Measurements from ENCODE around the gene DYNLT3.

The DYNLT3 gene

GRCh38 chrX:37862851-37863250 is 15.5 kb upstream of the DYNLT3 start:
- Mint-ChIP-seq H3K36me3 (peaks cover 1% of the 10 kb centered on the region), H3K4me3 (no peak overlapping the region), H3K4me1 (ENCODE audit: low read depth) (peaks cover 7% of the 10 kb centered on the region)

GRCh38 chrX:37860721-37861120 is 13.3 kb upstream of the DYNLT3 start:
- H3K27ac Mint-ChIP-seq, result no peak overlapping the region
- no peak overlapping the region for H3K4me3 Mint-ChIP-seq
- H3K36me3 Mint-ChIP-seq, result no peaks in the 10 kb centered on the region
- peaks cover 4% of the 10 kb centered on the region for H3K27me3 Mint-ChIP-seq
- H3K4me1 Mint-ChIP-seq (ENCODE audit: low read depth), result no peaks in the 10 kb centered on the region
- H3K9me3 Mint-ChIP-seq (ENCODE audit: low read depth), result no peaks in the 10 kb centered on the region

More at GRCh38 chrX:37862851-37863250, 15.5 kb upstream of the DYNLT3 start:
- Mint-ChIP-seq H3K27ac (no peak overlapping the region), H3K27me3 (peaks cover 4% of the 10 kb centered on the region), H3K9me3 (ENCODE audit: low read depth) (no peaks in the 10 kb centered on the region)

DNA sequence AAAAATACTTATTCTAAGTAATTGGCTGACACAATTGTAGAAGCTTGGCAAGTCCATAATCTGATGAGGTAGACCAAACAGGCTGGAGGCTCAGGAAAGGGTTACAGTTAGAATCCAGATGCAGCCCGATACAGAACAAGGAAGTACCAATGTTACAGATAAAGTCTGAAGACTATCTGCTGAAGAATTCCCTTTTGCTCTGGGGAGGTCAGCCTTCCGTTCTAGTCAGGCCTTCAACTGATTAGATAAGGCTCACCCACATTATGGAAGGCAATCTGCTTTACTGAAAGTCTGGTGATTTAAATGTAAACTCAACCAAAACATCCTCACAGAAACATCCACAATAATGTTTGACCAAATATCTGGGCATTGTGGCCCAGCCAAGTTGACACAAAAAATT is 7.4 kb upstream of the DYNLT3 start:
- Mint-ChIP-seq H3K9me3 (ENCODE audit: low read depth) (no peaks in the 10 kb centered on the region), H3K4me1 (ENCODE audit: low read depth) (peaks cover under 1% of the 10 kb centered on the region), H3K27me3 (no peaks in the 10 kb centered on the region), H3K27ac (no peak overlapping the region), H3K4me3 (no peak overlapping the region), H3K36me3 (no peaks in the 10 kb centered on the region)

DNA sequence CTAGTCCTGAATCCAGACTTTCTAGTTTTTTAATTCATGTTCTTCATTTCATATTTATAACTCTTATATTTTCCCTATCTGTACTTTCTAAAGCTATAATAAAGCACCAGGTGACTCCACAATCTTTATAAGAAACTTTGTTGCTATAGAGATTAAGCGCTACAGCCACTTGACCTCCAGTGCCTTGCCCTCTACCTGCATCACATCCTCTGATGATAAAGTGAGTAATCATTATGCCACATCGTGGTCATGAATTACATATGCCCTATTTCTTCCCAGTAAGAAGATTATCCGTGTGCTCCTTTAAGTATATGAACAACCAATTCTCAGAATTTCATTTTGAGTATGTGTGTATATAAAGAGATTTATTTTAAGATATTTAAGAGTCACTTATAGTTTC is 6.8 kb upstream of the DYNLT3 start:
- H3K27me3 Mint-ChIP-seq, result no peaks in the 10 kb centered on the region
- no peaks in the 10 kb centered on the region for H3K36me3 Mint-ChIP-seq
- peaks cover 4% of the 10 kb centered on the region for H3K4me1 Mint-ChIP-seq (ENCODE audit: low read depth)
- H3K9me3 Mint-ChIP-seq (ENCODE audit: low read depth), result no peaks in the 10 kb centered on the region
- no peak overlapping the region for H3K27ac Mint-ChIP-seq
- no peak overlapping the region for H3K4me3 Mint-ChIP-seq

GRCh38 chrX:37847733-37848197 is 394 bp upstream of the DYNLT3 start:
- no peaks in the 10 kb centered on the region for H3K9me3 Mint-ChIP-seq (ENCODE audit: low read depth)
- H3K4me3 Mint-ChIP-seq, result peak overlapping the region; percentile 80
- no peaks in the 10 kb centered on the region for H3K36me3 Mint-ChIP-seq
- peak overlapping the region; percentile 90 for H3K27ac Mint-ChIP-seq
- peaks cover 33% of the 10 kb centered on the region for H3K4me1 Mint-ChIP-seq (ENCODE audit: low read depth)
- H3K27me3 Mint-ChIP-seq, result no peaks in the 10 kb centered on the region

DNA sequence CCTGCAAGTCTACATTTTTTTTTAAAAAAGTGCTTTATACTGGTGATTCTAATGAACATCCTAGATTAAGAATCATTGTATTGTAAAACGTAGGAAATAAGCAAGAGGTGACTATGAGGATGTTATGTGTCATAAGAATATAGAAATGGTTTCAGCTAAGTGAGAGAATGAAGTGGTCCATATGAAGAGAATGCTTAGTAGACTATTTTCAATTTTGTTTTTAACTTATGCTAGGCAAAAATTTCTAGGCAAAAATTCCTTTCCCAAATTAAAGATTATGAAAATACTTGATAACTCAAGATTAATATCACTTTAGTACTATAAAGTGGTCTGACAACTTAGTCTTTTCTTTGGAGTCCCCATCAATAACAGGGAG is 825 bp downstream of the DYNLT3 start:
- peak overlapping the region; percentile 91 for H3K27ac Mint-ChIP-seq
- no peaks in the 10 kb centered on the region for H3K27me3 Mint-ChIP-seq
- peak overlapping the region; percentile 84 for H3K4me3 Mint-ChIP-seq
- no peaks in the 10 kb centered on the region for H3K9me3 Mint-ChIP-seq (ENCODE audit: low read depth)
- H3K36me3 Mint-ChIP-seq, result no peaks in the 10 kb centered on the region
- H3K4me1 Mint-ChIP-seq (ENCODE audit: low read depth), result peaks cover 42% of the 10 kb centered on the region

DNA sequence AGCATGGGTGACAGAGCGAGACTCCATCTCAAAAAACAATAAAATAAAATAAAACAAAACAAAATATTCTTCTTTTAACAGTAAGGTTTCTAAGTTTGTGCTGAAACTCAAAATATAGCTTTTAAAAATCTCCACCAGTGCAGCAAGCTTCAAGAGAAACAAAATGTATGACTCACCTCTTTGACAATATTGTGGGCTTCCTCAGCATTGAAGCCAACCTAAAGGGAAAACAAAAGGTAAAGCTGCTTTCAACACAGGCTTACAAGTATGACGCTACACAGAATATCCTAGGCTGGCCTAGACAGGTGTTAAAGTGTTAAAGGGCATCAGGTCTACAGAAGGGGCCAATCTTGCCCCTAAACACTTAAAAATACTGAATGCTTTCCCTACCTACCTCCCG is 1.2 kb downstream of the DYNLT3 start:
- Mint-ChIP-seq H3K27ac (peak overlapping the region; percentile 91), H3K36me3 (no peaks in the 10 kb centered on the region), H3K4me1 (ENCODE audit: low read depth) (peaks cover 42% of the 10 kb centered on the region), H3K4me3 (peak overlapping the region; percentile 84), H3K27me3 (no peaks in the 10 kb centered on the region), H3K9me3 (ENCODE audit: low read depth) (no peaks in the 10 kb centered on the region)

GRCh38 chrX:37844622-37845021 is 2.7 kb downstream of the DYNLT3 start:
- peak overlapping the region; percentile 22 for H3K4me3 Mint-ChIP-seq
- peaks cover 40% of the 10 kb centered on the region for H3K4me1 Mint-ChIP-seq (ENCODE audit: low read depth)
- H3K27ac Mint-ChIP-seq, result peak overlapping the region; percentile 72
- H3K9me3 Mint-ChIP-seq (ENCODE audit: low read depth), result no peaks in the 10 kb centered on the region
- H3K27me3 Mint-ChIP-seq, result no peaks in the 10 kb centered on the region
- no peaks in the 10 kb centered on the region for H3K36me3 Mint-ChIP-seq

- Mint-ChIP-seq H3K4me1 (ENCODE audit: low read depth) (peaks cover 25% of the 10 kb centered on the region), H3K27ac (peak overlapping the region; percentile 30), H3K4me3 (no peak overlapping the region), H3K9me3 (ENCODE audit: low read depth) (no peaks in the 10 kb centered on the region), H3K27me3 (no peaks in the 10 kb centered on the region), H3K36me3 (peaks cover 2% of the 10 kb centered on the region)
These were observed 6.4 kb downstream of the DYNLT3 start for GRCh38 chrX:37840931-37841330.

GRCh38 chrX:37834937-37835336 is 12.4 kb downstream of the DYNLT3 start:
- Mint-ChIP-seq H3K36me3 (peaks cover 2% of the 10 kb centered on the region), H3K27me3 (no peaks in the 10 kb centered on the region), H3K4me1 (ENCODE audit: low read depth) (no peaks in the 10 kb centered on the region), H3K4me3 (no peak overlapping the region), H3K9me3 (ENCODE audit: low read depth) (no peaks in the 10 kb centered on the region), H3K27ac (no peak overlapping the region)

DNA sequence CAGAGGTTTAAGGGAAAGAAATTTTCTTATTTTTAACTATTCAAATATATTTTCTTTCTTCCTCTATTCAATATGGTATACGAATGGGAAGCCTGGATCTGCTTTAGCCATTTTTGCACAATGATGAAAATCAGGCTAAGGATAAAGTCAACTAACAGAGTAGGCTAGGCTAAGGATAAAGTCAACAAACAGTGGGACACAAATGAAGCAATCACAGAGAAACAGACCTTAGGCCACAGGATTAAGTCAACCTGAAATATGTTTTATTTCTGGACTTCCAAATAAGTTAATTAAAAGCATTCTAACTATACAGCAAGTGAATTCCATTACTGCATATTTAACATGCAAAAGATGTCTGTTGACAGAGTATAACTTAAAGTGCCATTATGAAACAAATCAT is 17.0 kb downstream of the DYNLT3 start:
- Mint-ChIP-seq H3K4me1 (ENCODE audit: low read depth) (peaks cover 3% of the 10 kb centered on the region), H3K27ac (no peak overlapping the region), H3K4me3 (no peak overlapping the region), H3K9me3 (ENCODE audit: low read depth) (no peaks in the 10 kb centered on the region), H3K27me3 (no peaks in the 10 kb centered on the region), H3K36me3 (no peaks in the 10 kb centered on the region)

GRCh38 chrX:37829721-37830120 is 17.6 kb downstream of the DYNLT3 start:
- Mint-ChIP-seq H3K27ac (no peak overlapping the region), H3K4me3 (no peak overlapping the region), H3K9me3 (ENCODE audit: low read depth) (no peaks in the 10 kb centered on the region), H3K36me3 (no peaks in the 10 kb centered on the region), H3K27me3 (no peaks in the 10 kb centered on the region), H3K4me1 (ENCODE audit: low read depth) (peaks cover 9% of the 10 kb centered on the region)

GRCh38 chrX:37825215-37825842 is 22.0 kb downstream of the DYNLT3 start:
- Mint-ChIP-seq H3K36me3 (no peaks in the 10 kb centered on the region), H3K27ac (no peak overlapping the region), H3K4me3 (no peak overlapping the region), H3K9me3 (ENCODE audit: low read depth) (no peaks in the 10 kb centered on the region), H3K27me3 (no peaks in the 10 kb centered on the region), H3K4me1 (ENCODE audit: low read depth) (peaks cover 15% of the 10 kb centered on the region)

GRCh38 chrX:37824491-37825214 is 22.7 kb downstream of the DYNLT3 start:
- Mint-ChIP-seq H3K27me3 (no peaks in the 10 kb centered on the region), H3K4me3 (no peak overlapping the region), H3K4me1 (ENCODE audit: low read depth) (peaks cover 14% of the 10 kb centered on the region), H3K9me3 (ENCODE audit: low read depth) (no peaks in the 10 kb centered on the region), H3K27ac (no peak overlapping the region), H3K36me3 (no peaks in the 10 kb centered on the region)

GRCh38 chrX:37820646-37821045 is 26.7 kb downstream of the DYNLT3 start:
- no peaks in the 10 kb centered on the region for H3K27me3 Mint-ChIP-seq
- peaks cover 12% of the 10 kb centered on the region for H3K4me1 Mint-ChIP-seq (ENCODE audit: low read depth)
- no peak overlapping the region for H3K27ac Mint-ChIP-seq
- H3K36me3 Mint-ChIP-seq, result no peaks in the 10 kb centered on the region
- no peak overlapping the region for H3K4me3 Mint-ChIP-seq
- H3K9me3 Mint-ChIP-seq (ENCODE audit: low read depth), result no peaks in the 10 kb centered on the region

GRCh38 chrX:37818031-37818430 is 29.3 kb downstream of the DYNLT3 start:
- Mint-ChIP-seq H3K27ac (no peak overlapping the region), H3K9me3 (ENCODE audit: low read depth) (no peaks in the 10 kb centered on the region), H3K4me3 (no peak overlapping the region), H3K36me3 (no peaks in the 10 kb centered on the region), H3K4me1 (ENCODE audit: low read depth) (no peaks in the 10 kb centered on the region), H3K27me3 (no peaks in the 10 kb centered on the region)

Measured in activated naive CD8-positive, alpha-beta T cell (primary cell).